Measurements from ENCODE around the gene IL17C.
A peak's percentile ranks its signal among the peaks of the same experiment; 100 is the strongest.

The IL17C gene

GRCh38 chr16:88646345-88647034 is 8.1 kb downstream of the IL17C start:
- DNase-seq (ENCODE audit: low read depth), result no peak

DNA sequence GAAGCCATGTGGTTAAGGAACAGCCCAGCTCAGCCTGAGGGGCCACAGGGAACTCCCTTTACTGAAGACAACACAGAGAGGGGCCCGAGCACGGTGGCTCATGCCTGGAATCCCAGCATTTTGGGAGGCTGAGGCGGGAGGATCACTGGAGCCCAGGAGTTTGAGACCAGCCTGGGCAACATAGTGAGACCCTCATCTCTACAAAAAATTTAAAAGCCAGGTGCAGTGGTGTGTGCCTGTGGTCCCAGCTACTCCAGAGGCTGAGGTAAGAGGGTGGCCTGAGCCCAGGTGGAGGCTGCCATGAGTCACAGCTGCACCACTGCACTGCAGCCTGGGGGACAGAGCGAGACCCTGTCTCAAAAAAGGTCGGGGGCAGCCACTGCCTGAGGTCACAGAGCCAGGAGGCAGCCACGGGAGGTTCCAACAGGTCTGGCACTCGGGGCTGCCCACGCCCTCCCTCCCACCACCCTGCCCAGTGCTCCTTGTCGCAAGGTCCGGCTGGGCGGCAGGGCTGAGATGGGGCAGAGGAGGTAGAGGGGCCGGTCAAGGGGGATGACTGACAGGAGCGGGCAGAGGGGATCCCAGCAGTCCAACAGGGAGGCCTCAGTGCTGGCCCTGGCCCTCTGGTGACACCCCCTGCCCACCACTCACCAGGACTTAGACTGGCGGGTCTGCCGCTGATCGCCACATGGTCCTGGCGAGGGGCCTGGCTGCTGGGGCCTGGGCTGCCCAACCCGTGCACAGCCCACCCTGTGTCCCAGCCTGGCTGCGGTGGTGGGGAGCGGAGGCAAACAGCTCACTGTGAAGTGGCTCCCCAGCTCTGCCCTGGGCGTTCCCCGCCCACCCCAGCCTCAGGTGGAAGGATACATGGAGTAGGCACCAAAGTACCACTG is 9.1 kb downstream of the IL17C start:
- DNase-seq (ENCODE audit: low read depth), result no peak

- no peak for DNase-seq (ENCODE audit: low read depth)
These were observed 11.0 kb downstream of the IL17C start for GRCh38 chr16:88649195-88649923.

- DNase-seq (ENCODE audit: low read depth), result peak; percentile 39
These were observed 11.8 kb downstream of the IL17C start for GRCh38 chr16:88649924-88650748.

DNA sequence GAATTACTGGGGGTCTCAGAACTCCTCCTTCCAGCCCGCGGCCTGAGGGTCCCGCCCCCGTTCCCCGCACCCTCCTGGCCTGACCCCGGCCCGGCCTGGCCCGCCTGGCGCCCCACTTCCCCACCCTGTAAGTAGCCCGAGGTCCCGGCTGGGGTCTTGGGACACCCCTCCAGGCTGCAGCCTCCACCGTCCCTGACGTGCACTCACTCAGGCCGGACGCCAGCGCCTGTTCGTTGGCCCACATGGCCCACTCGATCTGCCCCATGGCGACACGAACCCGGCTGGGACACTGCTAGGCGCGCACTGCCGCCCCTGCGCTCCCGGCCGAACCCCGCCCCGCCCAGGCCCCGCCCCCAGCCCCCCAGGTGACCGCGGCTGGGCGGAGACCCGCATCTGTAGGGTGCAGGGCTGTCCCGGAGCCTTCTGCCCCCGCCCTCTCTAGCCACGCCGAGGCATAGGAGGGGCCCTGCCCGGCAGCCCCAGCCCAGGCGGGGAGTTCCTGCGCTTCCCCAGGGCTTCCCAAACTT is 12.4 kb downstream of the IL17C start, which contains the start of gene CYBA:
Gene CYBA (minus strand): TSS at position 305 of the 527 bp plus-strand sequence. CDS start 40 bp downstream, at position 265.
- peak; percentile 78 for DNase-seq (ENCODE audit: low read depth)

GRCh38 chr16:88651276-88651988 is 13.1 kb downstream of the IL17C start:
- peak; percentile 20 for DNase-seq (ENCODE audit: low read depth)

GRCh38 chr16:88651989-88652761 is 13.8 kb downstream of the IL17C start:
- DNase-seq (ENCODE audit: low read depth), result no peak

DNA sequence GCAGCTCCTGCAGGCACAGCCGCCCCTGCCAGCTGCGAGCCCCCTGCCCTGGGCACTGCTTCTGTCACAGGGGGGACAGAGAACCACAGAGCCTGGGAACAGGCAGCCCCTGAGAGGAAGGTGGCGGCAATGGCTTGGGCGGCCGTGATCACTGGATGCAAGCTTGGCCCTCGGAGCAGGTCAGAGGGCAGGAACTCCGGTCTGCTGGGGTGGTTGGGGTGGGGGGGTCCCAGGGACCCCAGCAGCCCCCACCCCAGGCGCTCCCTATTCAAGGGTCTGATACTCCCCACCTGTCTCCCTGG is 14.3 kb downstream of the IL17C start:
- DNase-seq (ENCODE audit: low read depth), result no peak

GRCh38 chr16:88653101-88653500 is 14.7 kb downstream of the IL17C start:
- no peak for DNase-seq (ENCODE audit: low read depth)

GRCh38 chr16:88653596-88654362 is 15.4 kb downstream of the IL17C start:
- DNase-seq (ENCODE audit: low read depth), result no peak

DNA sequence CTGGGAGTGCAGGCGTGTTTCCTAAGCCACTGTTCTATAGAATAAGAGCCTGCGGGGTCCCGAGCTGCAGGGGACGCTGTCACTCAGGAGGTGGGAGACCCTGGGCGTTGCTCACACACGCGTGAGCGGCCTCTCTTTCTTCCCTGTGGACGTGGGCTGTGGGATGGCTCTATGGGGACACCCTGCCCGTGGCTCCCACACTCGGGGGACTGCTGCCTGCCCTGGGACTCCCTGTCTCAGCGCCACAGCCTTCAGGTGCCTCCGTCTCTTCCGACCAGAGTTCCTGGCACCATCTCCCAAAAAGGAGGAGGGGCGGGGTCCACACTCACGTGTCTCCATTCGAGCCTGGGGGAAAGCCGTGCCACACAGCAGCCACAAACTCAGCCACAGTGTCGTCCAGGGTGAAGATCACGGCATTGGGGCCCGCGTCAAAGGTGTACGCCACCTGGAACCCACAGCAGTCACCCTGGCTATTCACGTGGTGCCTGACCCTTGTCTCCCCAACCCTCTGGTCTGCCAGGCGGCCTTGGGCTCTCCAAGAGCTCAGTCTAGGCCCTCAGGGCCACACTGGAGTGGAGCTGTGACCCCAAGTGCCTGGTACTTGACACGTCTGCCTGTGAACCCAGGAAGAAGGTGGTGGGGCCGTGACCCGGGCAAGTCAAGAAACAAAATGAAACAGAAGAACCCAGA is 16.1 kb downstream of the IL17C start:
- DNase-seq (ENCODE audit: low read depth), result no peak

DNA sequence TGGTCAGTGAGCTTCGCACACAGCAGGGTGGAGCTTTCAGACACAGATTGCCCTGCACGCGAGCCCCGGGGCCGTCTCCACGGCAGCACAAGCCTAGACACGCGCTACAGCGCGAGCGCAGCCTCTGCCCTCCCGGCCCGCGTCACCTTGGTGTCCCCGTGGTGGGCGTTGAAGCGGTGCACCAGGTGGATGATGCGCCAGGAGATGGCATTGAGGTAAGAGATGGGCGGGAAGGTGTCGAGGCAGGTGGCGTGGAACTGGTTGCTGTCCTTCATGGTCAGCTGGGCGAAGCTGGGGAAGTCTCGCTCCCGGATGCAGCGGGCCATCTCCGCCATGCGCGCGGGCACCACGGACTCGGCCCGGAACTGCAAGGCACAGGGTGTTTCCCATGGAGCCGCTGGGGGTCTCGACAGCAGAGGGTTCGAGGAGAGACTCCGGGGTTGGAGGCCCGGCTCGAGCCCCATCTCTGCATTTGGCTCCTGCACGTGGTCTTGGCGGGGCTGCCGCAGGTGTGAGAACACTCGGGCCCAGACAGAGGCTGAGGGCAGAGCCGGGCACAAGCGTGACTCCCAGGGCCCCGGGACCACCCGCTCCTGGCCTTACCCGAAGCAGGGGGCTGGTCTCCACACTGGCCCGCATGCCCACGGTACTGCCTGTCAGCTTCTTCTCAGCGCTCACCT is 16.8 kb downstream of the IL17C start:
- DNase-seq (ENCODE audit: low read depth), result no peak

DNA sequence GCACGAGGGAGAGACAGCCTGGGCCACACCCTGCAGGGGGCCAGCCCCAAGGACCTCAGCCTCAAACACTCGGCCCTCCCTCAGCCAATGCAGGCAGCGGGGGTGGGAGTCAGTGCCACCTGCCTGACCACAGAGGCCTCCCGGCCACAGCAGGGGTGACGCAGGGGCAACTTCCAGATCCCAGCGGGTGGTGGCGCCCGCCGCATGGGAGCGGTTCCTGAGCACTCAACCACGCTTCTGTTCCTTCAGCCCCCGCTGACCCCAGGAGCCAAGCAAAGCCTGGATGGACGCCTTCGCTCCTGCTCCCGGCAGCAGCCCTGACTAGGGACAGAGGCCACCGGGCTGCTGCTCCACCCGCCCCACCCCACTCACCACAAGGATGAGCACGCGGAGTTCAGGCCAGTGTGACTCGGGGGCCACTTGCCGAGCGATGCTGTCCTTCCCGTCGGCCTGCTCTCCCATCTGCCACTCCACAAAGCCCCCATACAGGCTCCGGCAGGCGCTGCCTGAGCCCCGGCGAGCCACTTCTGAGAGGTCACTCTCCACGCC is 17.4 kb downstream of the IL17C start:
- no peak for DNase-seq (ENCODE audit: low read depth)

GRCh38 chr16:88656291-88656980 is 18.1 kb downstream of the IL17C start:
- DNase-seq (ENCODE audit: low read depth), result no peak

GRCh38 chr16:88657371-88657770 is 19.0 kb downstream of the IL17C start:
- DNase-seq (ENCODE audit: low read depth), result no peak

GRCh38 chr16:88658714-88659113 is 20.3 kb downstream of the IL17C start:
- DNase-seq (ENCODE audit: low read depth), result no peak

GRCh38 chr16:88659160-88659559 is 20.8 kb downstream of the IL17C start:
- no peak for DNase-seq (ENCODE audit: low read depth)
